HG02973 (cell line): ENCODE measurements around the gene MARCHF2.

Source experiments
- ATAC-seq: cut with Tn5 transposase; IDR thresholded peaks from one replicate; pipeline ENCODE4 v1.9.1; 2021; ENCODE audit warnings: moderate library complexity; ENCODE audit not compliant: unreplicated experiment

Gene MARCHF2

DNA sequence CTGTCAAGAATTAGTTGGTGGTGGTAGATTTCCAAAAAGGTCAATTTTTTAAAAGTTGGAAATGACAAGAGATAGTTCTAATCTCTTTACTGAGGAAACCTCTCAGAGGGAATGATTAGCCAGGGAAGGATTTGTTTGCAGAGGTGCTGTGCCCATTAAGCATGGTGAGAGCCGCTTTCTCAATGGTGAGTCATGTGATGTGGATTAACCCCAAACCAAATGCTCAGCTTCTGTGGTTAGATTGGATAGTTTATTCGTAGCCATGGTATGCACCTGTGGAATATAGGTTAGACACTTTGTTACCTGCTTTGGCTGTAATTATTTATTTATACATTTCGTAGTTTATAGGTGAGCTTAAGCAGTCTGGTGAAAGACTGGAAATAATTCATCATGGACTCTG is 38.8 kb downstream of the MARCHF2 start:
- no peak for ATAC-seq

DNA sequence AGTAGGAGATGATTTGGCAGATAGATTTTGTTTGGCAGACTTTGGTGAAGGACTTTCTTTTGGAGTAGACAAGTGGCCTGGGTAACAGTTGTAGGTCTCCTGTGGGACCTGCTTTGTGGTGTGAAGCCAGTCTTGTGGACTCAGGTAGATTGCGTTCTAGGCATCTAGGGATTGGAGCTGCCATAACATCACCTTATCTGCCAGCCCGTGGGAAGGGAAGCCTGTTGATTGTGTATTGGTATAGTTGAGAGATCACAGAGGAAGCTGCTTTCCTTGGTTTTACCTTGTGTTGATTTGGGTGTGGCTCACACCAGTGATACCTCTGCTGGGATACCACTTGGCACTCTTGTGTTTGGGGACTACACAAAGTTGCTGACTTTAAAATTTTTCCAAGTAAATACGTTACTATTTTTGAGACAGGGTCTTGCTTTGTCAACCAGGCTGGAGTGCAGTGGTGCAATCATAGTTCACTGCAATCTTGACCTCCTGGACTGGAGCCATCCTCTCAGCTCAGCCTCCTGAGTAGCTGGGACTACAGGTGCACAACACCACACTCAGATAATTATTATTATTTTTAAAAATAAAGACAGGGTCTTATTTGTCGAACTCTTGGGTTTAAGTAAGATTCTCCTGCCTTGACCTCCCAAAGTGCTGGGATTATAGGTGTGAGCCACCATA is 39.5 kb downstream of the MARCHF2 start:
- ATAC-seq: no peak

DNA sequence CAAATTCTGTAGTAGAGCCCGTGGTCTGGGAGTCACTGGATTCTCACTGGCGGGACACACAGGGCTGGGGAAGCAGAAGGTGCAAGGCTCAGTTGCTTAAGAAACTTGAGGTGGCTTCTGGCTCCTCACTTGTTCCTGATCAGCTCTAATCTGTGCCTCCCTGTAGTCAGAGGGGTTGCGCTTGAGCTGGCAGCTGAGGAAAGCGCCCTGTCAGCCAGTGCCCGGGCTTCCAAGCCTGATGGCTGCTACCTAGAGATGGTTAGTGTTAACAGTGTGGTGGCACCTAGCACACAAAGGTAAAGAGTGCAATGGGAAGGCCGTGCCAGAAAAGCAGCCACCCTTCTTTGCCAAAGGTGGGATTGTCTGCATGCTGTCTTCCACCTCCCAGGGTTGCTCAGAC is 40.5 kb downstream of the MARCHF2 start:
- ATAC-seq: no peak

DNA sequence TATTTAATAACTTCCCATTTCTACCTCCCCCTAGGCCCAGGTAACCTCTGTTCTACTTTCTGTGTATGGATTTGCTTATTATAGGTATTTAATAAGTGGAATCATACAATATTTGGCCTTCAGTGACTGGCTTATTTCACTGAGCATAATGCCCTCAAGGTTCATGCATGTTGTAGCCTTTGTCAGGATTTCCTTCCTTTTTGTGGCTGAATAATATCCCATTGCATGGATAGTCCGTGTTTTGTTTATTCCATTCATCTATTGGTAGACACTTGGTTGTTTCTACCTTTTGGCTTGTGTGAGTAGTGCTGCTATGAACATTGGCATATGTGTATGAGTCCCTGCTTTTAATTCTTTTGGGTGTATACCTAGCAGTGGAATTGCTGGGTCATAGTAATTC is 41.1 kb downstream of the MARCHF2 start:
- no peak for ATAC-seq

DNA sequence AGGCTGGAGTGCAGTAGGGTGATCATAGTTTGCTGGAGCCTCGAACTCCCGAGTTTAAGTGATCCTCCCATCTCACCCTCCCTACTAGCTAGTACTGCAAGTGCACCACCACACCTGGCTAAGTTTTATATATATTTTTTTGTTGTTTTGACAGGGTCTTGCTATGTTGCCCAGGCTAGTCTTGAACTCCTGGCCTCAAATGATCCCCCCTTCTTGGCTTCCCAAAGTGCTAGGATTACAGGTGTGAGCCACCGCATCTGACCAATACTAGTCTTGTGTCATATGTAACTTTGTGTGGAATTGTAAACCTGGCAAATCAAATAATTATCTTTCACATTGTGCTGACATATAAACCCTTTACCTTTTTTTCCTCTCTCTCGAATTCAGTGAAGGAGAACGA is 41.9 kb downstream of the MARCHF2 start:
- no peak for ATAC-seq

DNA sequence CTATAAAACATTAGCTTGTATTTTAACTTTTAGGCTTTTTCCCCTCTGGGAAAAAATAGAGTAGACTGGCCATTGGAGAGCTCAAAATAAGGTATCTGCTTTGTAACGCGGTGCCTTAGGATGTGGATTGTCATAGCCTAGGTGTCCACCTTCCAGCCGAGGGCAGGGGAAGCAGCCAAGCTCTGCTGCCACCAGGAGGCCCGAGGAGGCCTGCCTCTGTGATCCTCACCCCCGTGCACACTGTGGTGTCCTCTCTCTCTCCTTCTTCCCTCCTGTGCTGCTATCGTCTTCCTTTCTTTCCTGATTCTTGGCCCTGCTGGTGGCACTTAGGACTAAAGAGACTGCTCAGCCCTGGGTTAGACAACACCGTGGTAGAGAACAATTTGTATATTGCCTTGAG is 43.0 kb downstream of the MARCHF2 start:
- no peak for ATAC-seq

DNA sequence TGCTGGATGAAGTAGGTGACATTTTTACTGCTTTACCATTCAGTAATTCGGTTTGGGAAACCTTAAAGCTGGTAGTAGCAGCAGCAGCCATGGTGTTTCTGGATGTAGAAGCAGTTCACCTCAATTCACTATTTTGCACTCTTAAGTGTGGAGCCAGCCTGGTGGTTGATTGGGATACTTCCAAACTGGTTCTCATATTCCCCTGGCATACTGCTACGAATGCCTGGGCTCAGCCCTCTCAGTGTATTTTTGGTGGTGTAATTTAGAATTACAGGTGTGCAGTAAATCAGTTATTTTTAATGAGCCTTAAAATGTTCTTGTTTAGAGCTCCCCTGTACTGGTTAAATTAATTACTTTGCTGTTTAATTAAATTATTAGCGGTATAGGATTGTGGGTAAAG is 44.1 kb downstream of the MARCHF2 start:
- ATAC-seq: no peak

DNA sequence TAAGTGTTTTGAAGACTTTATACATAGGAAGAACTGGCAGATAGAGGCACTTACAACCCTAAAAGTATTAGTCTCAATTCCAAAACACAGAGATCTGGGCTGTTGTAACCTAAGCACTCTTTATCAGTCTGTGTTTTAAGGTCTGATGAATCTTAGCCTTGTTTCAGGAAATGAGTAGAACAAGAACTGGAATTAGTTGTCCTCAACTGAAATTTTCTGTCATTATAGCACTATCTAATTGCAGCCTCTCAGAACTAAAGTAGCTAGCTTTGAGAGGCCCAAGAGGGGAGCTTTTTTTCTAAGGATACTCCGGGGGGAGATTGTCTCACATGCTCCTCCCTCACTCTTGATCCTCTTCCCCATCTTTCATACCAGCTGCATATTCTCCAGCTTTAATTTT is 44.7 kb downstream of the MARCHF2 start:
- ATAC-seq: no peak

DNA sequence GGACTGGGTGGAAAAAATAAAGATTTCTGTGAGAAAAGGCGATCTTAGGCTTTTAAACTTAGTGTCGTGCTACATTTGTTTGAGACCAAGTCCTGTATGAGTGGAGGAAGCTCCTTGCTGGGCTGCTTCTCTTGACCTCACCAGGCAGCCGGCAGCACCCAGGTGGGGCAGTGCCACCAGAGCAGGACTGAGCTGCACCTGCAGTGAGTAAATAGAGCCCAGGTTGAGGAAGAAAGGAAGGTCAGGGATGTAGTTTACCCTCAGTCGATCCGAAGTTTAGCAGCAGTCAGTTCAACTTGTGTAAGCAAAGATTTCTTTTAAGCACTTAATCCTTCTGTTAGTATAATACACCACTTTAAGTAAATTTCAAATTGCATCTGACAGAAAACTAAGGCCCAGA is 45.3 kb downstream of the MARCHF2 start:
- ATAC-seq: no peak

DNA sequence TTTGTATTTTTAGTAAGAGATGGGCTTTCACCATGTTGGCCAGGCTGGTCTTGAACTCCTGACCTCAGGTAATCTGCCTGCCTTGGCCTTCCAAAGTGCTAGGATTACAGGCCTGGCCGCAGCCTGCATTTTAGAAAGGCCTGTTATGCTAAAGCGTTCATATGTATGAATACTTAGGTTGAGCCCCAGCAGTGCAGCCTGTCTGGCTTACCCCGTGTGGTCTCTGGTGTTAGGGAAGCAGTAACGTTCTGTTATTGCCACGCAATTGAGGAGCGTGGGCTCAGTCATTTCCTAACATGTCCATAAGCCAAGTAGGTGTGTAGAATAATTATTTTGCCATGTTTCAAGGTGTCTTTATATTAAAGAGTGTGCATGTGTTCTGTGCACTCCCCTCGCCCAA is 46.0 kb downstream of the MARCHF2 start:
- ATAC-seq: no peak

DNA sequence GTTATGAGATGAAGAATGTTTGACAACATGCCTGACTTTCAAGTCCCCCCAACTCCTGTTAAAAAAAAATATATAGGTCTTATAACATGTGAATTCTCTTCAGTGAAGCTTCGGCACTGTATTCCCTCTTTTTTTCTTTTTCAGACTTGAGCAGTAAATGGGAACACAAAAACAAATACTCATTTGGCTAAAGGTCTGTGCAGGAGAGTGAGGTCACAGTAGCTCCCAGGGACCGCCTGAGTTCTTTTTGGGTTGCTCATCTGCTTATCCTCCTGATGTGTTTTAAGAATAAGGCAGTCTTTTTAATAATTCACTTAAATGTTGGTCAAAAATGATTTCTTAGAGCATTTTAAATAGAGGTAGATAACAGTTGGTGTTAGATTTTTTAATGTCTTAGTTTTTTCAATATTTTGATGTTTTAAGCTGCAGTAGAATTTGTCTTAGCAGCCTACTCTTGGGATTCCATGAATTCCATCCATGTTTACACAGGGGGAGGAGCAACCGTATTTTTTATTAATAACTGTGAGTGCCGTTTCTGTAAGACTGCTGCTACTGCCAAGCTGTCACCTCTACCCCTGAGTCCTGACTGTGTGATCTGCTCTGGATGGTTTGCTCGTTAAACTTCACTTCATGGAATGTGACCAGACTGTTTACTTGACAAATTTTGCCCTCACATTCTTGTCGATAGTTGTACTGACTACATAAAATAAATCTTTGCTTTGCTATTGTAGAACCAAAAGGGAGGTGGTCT is 46.6 kb downstream of the MARCHF2 start:
- ATAC-seq: no peak

DNA sequence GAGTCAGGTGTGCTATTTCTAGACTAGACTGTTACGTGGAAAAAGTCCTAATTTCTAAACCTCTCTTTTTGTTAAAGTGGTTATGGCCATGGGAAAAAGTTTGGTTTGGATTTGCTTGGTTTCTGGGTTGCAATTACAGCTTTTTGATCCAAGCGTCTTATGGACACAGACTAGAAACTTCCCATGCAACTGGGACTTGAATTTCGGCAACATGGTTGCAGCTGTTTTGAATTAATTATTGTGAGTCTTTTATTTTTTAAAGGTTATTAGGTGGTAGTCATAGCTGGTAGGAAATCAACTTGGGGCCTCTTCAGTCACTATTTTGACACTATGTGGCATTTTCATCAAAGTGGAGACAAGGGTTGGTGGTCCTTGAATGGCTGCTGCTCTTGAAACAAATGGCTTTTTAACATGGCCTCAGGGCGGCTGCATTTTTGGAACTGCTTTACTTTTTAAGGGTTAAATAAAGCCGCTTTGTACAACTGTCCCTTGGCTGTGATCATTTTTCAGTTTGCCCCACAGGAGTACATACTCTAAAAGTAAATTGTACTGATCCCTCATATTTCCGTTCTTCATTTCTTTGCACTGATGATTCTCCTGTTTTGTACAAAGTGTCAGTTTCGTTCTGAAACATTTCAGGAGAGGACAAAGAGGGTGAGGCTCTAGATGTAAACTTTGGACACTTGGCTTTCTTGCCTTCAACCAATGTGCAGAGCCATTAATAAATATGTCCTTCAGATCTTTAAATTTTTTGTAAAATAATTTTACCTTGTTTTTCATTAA is 47.6 kb downstream of the MARCHF2 start:
- ATAC-seq: no peak

DNA sequence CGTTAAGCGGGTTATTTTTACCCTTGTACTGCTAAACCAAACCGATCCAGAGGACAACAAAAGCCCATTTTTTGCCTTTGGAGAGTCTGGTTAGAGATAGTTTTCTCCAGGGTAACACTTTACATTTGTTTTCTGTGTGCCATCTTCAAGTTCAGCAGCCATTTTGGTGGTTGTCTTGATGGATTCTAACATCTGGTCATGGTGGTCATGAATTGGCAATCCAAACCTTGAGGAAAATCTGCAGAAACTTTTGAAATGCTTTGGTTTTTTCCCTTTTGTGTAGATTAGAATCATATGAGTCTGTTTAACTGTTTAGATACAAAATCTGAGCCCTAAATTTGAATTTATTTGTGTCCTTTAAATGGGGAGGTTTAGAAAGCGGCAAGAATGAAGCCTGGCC is 48.3 kb downstream of the MARCHF2 start:
- ATAC-seq: no peak

DNA sequence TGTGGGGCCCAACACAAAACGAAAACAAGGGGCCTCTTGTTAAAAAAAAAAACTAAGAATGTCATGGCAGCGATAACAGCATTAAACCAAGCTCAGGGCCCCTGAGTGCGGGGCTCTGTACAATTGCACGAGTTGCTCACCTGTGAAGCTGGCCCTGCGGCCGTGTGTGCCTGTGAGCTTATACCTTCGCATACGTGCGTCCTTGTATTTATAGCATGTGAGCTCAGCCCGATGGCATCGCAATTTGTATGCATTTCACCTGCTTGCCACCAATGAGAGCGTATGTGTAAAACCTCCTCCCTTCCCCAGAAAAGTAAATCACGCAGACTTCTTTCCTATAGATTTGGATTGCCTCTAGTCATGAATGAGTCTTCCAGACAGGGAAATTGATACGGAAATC is 48.8 kb downstream of the MARCHF2 start:
- no peak for ATAC-seq

DNA sequence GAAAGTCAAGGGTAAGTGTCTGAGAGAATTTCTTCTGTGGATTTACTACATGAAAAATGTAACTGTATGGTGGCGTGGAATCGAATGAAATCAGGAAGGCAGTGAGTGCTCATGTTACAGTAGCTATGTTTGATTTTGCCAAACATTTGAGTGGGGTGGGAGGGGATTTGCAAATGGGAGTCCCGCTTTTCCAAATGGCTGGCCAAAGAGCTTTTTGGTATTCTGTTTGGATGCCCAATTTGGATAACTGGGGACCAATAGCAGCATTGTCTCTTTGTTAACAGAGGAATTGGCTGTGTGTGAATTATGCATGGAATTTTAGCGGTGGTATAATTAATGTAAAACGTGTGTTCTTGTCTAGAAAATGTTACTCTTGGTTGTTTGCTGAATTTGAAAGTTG is 49.5 kb downstream of the MARCHF2 start:
- ATAC-seq: no peak

DNA sequence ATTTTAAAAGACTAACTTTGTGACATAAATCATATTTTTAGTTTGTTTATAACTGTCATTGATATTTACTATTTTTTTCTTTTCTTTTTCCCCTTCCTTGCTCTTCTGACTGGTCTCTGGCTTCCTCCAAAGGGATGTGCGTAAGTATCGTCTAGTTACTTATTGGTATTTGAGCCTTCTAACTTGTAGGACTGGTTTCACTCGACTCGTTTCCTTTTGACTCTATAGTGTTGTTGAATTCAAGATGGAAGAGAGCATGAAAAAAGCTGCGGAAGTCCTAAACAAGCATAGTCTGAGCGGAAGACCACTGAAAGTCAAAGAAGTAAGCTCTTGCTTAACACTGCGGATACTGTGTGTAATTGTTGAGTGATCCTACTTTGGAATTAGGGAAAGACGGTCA is 50.3 kb downstream of the MARCHF2 start:
- no peak for ATAC-seq

DNA sequence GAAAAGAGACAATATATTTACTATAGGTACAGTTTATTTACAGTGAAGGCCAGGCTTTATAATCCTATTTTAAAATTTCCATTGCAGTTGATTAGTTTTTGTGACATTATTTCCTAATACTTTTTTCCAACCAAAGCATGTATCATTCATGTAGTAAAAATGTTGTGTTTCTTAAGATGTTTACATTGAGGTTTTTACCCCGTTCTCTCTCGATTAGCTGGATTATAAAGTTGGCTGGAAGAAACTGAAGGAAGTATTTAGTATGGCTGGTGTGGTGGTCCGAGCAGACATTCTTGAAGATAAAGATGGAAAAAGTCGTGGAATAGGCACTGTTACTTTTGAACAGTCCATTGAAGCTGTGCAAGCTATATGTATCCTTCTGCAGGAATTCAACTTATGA is 52.9 kb downstream of the MARCHF2 start:
- ATAC-seq: no peak

DNA sequence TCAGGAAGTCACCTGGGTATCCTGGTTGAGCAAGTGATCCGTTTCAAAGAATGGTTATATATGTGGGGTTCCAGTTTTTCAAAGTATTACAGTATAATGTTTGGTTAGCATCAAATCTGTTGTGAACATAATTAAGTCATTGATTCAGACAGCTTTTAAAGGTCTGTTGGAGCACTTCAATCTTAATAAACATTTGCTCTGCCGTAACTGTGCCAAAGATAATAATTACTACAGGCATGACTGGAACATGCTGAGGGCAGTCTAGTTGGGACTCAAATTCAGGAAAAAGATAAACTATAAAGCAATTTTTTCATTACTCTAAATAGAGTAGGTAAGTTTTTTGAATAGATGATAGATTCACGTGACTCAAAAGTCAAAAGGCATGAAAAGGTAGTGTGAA is 55.0 kb downstream of the MARCHF2 start:
- ATAC-seq: no peak

DNA sequence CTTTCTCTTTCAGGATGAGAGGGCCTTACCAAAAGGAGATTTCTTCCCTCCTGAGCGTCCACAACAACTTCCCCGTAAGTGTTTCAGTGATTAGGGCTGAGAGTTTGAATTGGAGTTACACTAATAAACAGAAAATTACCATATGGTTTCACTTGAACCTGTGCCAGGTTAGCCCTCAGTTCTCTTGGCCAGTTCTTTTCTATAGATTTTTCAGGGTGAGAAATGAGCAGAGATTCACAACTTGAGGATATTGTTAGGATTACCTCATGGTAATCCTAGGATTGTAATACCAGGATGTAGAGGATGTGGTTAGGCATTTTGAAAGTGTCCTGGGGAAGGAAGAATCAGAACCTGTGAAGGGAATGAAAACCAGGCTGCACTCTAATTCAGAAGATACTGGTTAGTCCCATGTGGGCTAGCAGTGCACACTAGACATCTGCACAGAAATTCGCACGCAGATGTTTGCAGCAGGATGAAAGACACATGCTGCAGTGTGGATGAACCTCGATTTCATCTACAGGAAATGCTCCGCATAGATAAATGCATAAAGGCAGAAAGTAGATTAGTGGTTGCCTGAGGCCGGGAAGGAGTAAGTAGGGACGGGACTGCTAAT is 55.8 kb downstream of the MARCHF2 start:
- ATAC-seq: no peak

DNA sequence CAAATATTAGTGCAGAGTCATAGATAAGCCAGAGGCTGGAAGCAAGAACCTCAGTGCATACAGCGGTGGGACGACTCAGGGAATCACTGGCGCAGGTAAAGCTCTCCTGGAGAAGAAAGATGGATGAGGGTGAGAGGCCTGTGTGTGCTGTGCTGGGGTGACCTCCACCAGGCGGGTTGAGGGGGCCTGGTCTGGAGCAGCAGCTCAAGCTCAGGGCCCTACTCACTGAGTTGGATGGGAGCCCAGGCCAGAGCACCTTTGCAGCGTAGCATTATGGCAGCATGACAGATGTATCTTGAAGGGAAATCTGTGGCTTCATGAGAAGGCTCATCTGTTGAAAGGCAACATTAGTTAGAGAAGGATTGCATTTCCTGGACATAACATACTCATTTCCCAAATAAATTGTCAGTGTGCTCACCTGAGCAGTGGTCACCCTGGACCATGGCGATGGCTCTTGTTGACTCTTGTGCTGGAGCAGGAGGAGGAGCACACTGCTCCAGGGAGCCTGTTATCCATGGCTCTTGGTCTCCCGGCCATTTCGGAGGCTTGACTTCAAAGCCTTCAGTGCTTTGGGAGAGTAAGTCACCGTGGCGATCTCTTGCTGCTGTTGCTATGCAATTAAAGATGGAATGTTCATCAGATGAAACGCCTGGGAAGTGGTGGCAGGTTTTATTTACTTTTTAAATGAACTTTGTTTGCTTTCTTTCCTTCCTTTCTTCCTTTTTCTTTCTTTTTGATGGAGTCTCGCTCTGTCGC is 56.7 kb downstream of the MARCHF2 start:
- ATAC-seq: no peak
